Vagina (tissue), 2 donors: Measurements from ENCODE around the gene KDM5D.

Experiments
- POLR2A ChIP-seq, 2 donors: fragments of 450-650 bp; IDR thresholded peaks; one replicate each; pipeline ENCODE4 v1.6.1; 2017; ENCODE audit warnings: antibody characterized with exemption in 2 of 2, mild to moderate bottlenecking in 2 of 2, moderate library complexity in 2 of 2
- POLR2AphosphoS5 ChIP-seq, 2 donors: sonication (generic); formaldehyde crosslinking; IDR thresholded peaks; one replicate each; pipeline ENCODE4 v1.9.0; 2017; ENCODE audit warnings: antibody characterized with exemption in 2 of 2, mild to moderate bottlenecking in 2 of 2, low read depth in 1 of 2; ENCODE audit not compliant: insufficient read depth in 1 of 2
- TF ChIP-seq, protein P1 (sequence below), 3 experiments: fragments of 450-650 bp in 2 of 3; fragments of 200-600 bp in 1 of 3; sonication (generic) in 1 of 3; IDR thresholded peaks; one replicate each; pipeline ENCODE4 v1.5.1; 2017 to 2019; ENCODE audit warnings: antibody characterized with exemption in 3 of 3, mild to moderate bottlenecking in 2 of 3, moderate library complexity in 2 of 3

DNA sequence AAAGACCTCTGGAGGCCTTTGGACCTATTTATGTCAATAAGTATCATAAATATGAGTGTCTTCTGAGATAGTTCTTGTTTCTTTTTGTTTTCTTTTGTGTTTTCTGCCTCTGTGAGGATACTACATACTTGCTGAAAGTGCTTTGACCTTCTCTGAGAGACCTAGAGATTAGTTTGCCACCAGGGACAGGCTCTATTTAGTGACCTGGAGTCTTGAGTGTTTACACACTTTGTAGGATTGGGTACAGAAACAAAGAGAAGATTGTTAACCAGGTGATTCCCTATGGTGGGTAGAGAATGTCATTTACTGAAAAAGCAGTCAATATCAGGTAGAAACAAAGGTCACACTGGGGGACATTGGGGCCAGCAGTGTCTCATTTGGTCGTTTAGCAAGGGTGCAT lies 63.7 kb downstream of the KDM5D start:
- TF ChIP-seq, protein P1, sequence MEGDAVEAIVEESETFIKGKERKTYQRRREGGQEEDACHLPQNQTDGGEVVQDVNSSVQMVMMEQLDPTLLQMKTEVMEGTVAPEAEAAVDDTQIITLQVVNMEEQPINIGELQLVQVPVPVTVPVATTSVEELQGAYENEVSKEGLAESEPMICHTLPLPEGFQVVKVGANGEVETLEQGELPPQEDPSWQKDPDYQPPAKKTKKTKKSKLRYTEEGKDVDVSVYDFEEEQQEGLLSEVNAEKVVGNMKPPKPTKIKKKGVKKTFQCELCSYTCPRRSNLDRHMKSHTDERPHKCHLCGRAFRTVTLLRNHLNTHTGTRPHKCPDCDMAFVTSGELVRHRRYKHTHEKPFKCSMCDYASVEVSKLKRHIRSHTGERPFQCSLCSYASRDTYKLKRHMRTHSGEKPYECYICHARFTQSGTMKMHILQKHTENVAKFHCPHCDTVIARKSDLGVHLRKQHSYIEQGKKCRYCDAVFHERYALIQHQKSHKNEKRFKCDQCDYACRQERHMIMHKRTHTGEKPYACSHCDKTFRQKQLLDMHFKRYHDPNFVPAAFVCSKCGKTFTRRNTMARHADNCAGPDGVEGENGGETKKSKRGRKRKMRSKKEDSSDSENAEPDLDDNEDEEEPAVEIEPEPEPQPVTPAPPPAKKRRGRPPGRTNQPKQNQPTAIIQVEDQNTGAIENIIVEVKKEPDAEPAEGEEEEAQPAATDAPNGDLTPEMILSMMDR (IDR thresholded peaks at IDR 0.05) = no peak
- TF ChIP-seq POLR2A (IDR thresholded peaks at IDR 0.05) (no peak), POLR2AphosphoS5 (IDR thresholded peaks at IDR 0.05; ENCODE audit: insufficient read depth in 1 of 2, low read depth in 1 of 2) (no peak)
